CD8-positive, alpha-beta memory T cell (primary cell): ENCODE results near the gene PRKG1. TPM values are rescaled to one million over a fixed set of nuclear protein-coding genes. Genes with fewer than 3 reads are reported as not detected.

ENCODE experiments used
- CTCF ChIA-PET: fragments of 350-600 bp; sonication (Branson Sonifier 250); formaldehyde crosslinking; loops from one replicate; lab custom pipeline; 2021; ENCODE audit warnings: antibody characterized with exemption; lab: Charles Lee
- POLR2A ChIA-PET: fragments of 350-600 bp; sonication (Branson Sonifier 250); formaldehyde crosslinking; loops from one replicate; lab custom pipeline; 2021; ENCODE audit warnings: antibody characterized with exemption; lab: Charles Lee
- DNase-seq, 5 donors: peaks; one replicate each; pipeline versions ENCODE4 v3.0.0 to v3.0.0-alpha.2; 2020 to 2022; ENCODE audit warnings: mixed read lengths in 1 of 5
- H3K27ac ChIP-seq: one replicate; pipeline ENCODE4 v1.7.0; 2013; ENCODE audit warnings: low read depth, mild to moderate bottlenecking, low read length, moderate library complexity
- H3K27me3 ChIP-seq: 2 replicates; pipeline ENCODE4 v1.7.0; 2013; ENCODE audit warnings: low read length, mild to moderate bottlenecking; ENCODE audit not compliant: insufficient read depth, poor library complexity, severe bottlenecking
- H3K36me3 ChIP-seq: 2 replicates; pipeline ENCODE4 v1.7.0; 2013; ENCODE audit warnings: mild to moderate bottlenecking, low read length, moderate library complexity; ENCODE audit not compliant: insufficient read depth
- H3K4me1 ChIP-seq: 2 replicates; pipeline ENCODE4 v1.7.0; 2013; ENCODE audit warnings: mild to moderate bottlenecking, low read length, moderate library complexity; ENCODE audit not compliant: insufficient read depth
- H3K4me3 ChIP-seq: 2 replicates; pipeline ENCODE4 v1.7.0; 2013; ENCODE audit warnings: mild to moderate bottlenecking, low read length
- H3K9me3 ChIP-seq: 2 replicates; pipeline ENCODE4 v1.7.0; 2013; ENCODE audit warnings: mild to moderate bottlenecking, low read length
- H3K27ac Mint-ChIP-seq, 8 donors: one replicate each; pipeline ENCODE4 v1.8.0; 2020 to 2021; ENCODE audit warnings: mixed read lengths in 8 of 8, mild to moderate bottlenecking in 6 of 8, inconsistent platforms in 3 of 8, moderate library complexity in 3 of 8
- H3K27me3 Mint-ChIP-seq, 2 donors: one replicate each; pipeline ENCODE4 v1.8.0; 2020 to 2021; ENCODE audit warnings: mixed read lengths in 2 of 2, mild to moderate bottlenecking in 1 of 2, moderate library complexity in 1 of 2
- H3K36me3 Mint-ChIP-seq, 3 donors: one replicate each; pipeline ENCODE4 v1.8.0; 2020 to 2021; ENCODE audit warnings: mixed read lengths in 3 of 3, inconsistent platforms in 1 of 3, mild to moderate bottlenecking in 1 of 3
- H3K4me1 Mint-ChIP-seq, 3 donors: one replicate each; pipeline ENCODE4 v1.8.0; 2020 to 2021; ENCODE audit warnings: mixed read lengths in 3 of 3, inconsistent platforms in 1 of 3, mild to moderate bottlenecking in 1 of 3
- H3K4me3 Mint-ChIP-seq, 7 donors: one replicate each; pipeline ENCODE4 v1.8.0; 2020 to 2021; ENCODE audit warnings: mixed read lengths in 7 of 7, mild to moderate bottlenecking in 6 of 7, moderate library complexity in 4 of 7, inconsistent platforms in 2 of 7
- H3K9me3 Mint-ChIP-seq, 5 donors: one replicate each; pipeline ENCODE4 v1.8.0; 2020 to 2022; ENCODE audit warnings: mixed read lengths in 5 of 5, mild to moderate bottlenecking in 3 of 5, moderate library complexity in 2 of 5, inconsistent platforms in 1 of 5
- polyA plus RNA-seq: library from polyadenylated mRNA; unstranded; fragments of 300-500 nt; fragmentation: Illumina TruSeq; gene quantifications from one replicate; pipeline ENCODE4 v1.2.3, GENCODE V29; 2021
- total RNA-seq, 2 experiments: library from RNA; stranded (reverse); gene quantifications; one replicate each; pipeline ENCODE4 v1.2.3, GENCODE V29; 2021

Gene PRKG1
- total and polyA plus RNA-seq, 3 experiments from 2014 or later = not detected

- no peaks in the 10 kb centered on the region for H3K9me3 ChIP-seq
- CTCF ChIA-PET = no interaction called here
- no peaks in the 10 kb centered on the region for H3K27me3 Mint-ChIP-seq
- H3K9me3 Mint-ChIP-seq = peaks cover 0 to 3% (median 0%) of the 10 kb centered on the region in 5 donors
- no peak overlapping the region for H3K4me3 ChIP-seq
- no peaks in the 10 kb centered on the region for H3K4me1 ChIP-seq
- H3K4me3 Mint-ChIP-seq = no peak overlapping the region
- H3K27me3 ChIP-seq = no peaks in the 10 kb centered on the region
- no peaks in the 10 kb centered on the region for H3K36me3 Mint-ChIP-seq
- H3K27ac ChIP-seq = no peak overlapping the region
- H3K36me3 ChIP-seq = no peaks in the 10 kb centered on the region
- DNase-seq = no peak
- POLR2A ChIA-PET = no interaction called here
- H3K4me1 Mint-ChIP-seq = no peaks in the 10 kb centered on the region
- H3K27ac Mint-ChIP-seq = no peak overlapping the region
Observed at GRCh38 chr10:51507476-51507875, 433.2 kb downstream of the PRKG1 start.

GRCh38 chr10:51508156-51508555, 433.9 kb downstream of the PRKG1 start:
- no peak overlapping the region for H3K4me3 ChIP-seq
- H3K27me3 ChIP-seq = no peaks in the 10 kb centered on the region
- DNase-seq = no peak
- Mint-ChIP-seq H3K36me3 (no peaks in the 10 kb centered on the region), H3K27me3 (no peaks in the 10 kb centered on the region), H3K9me3 (peaks cover 0 to 3% (median 0%) of the 10 kb centered on the region in 5 donors), H3K27ac (no peak overlapping the region), H3K4me3 (no peak overlapping the region), H3K4me1 (no peaks in the 10 kb centered on the region)
- POLR2A ChIA-PET = no interaction called here
- CTCF ChIA-PET = no interaction called here
- H3K9me3 ChIP-seq = no peaks in the 10 kb centered on the region
- no peaks in the 10 kb centered on the region for H3K36me3 ChIP-seq
- no peak overlapping the region for H3K27ac ChIP-seq
- no peaks in the 10 kb centered on the region for H3K4me1 ChIP-seq

- no peak overlapping the region for H3K27ac ChIP-seq
- H3K9me3 Mint-ChIP-seq = peaks cover 0 to 3% (median 0%) of the 10 kb centered on the region in 5 donors
- no peak overlapping the region for H3K4me3 Mint-ChIP-seq
- no peaks in the 10 kb centered on the region for H3K4me1 ChIP-seq
- ChIA-PET CTCF (no interaction called here), POLR2A (no interaction called here)
- no peak for DNase-seq
- no peaks in the 10 kb centered on the region for H3K27me3 ChIP-seq
- H3K36me3 ChIP-seq = no peaks in the 10 kb centered on the region
- no peaks in the 10 kb centered on the region for H3K36me3 Mint-ChIP-seq
- H3K9me3 ChIP-seq = no peaks in the 10 kb centered on the region
- H3K4me1 Mint-ChIP-seq = no peaks in the 10 kb centered on the region
- no peak overlapping the region for H3K4me3 ChIP-seq
- H3K27ac Mint-ChIP-seq = no peak overlapping the region
- H3K27me3 Mint-ChIP-seq = no peaks in the 10 kb centered on the region
Observed at GRCh38 chr10:51510231-51510630, 435.9 kb downstream of the PRKG1 start.

GRCh38 chr10:51521605-51522004, 447.3 kb downstream of the PRKG1 start:
- Mint-ChIP-seq H3K27me3 (no peaks in the 10 kb centered on the region), H3K36me3 (no peaks in the 10 kb centered on the region), H3K4me1 (no peaks in the 10 kb centered on the region), H3K9me3 (no peaks in the 10 kb centered on the region), H3K27ac (no peak overlapping the region), H3K4me3 (no peak overlapping the region)
- H3K27me3 ChIP-seq = no peaks in the 10 kb centered on the region
- H3K27ac ChIP-seq = no peak overlapping the region
- H3K4me1 ChIP-seq = no peaks in the 10 kb centered on the region
- ChIA-PET POLR2A (no interaction called here), CTCF (no interaction called here)
- H3K9me3 ChIP-seq = no peaks in the 10 kb centered on the region
- H3K4me3 ChIP-seq = no peak overlapping the region
- no peak for DNase-seq
- no peaks in the 10 kb centered on the region for H3K36me3 ChIP-seq

- ChIA-PET POLR2A (no interaction called here), CTCF (no interaction called here)
- no peak overlapping the region for H3K27ac ChIP-seq
- no peak overlapping the region for H3K4me3 ChIP-seq
- H3K27ac Mint-ChIP-seq = no peak overlapping the region
- H3K36me3 Mint-ChIP-seq = no peaks in the 10 kb centered on the region
- no peaks in the 10 kb centered on the region for H3K4me1 Mint-ChIP-seq
- no peaks in the 10 kb centered on the region for H3K27me3 ChIP-seq
- no peaks in the 10 kb centered on the region for H3K36me3 ChIP-seq
- H3K9me3 Mint-ChIP-seq = peaks cover 0 to 3% (median 0%) of the 10 kb centered on the region in 5 donors
- H3K4me1 ChIP-seq = no peaks in the 10 kb centered on the region
- peaks cover 0 to 1% of the 10 kb centered on the region in 2 donors for H3K27me3 Mint-ChIP-seq
- no peaks in the 10 kb centered on the region for H3K9me3 ChIP-seq
- DNase-seq = no peak
- H3K4me3 Mint-ChIP-seq = no peak overlapping the region
Observed at GRCh38 chr10:51522858-51523257, 448.6 kb downstream of the PRKG1 start.

GRCh38 chr10:51523440-51523839, 449.2 kb downstream of the PRKG1 start:
- no peak overlapping the region for H3K4me3 Mint-ChIP-seq
- Histone ChIP-seq H3K36me3 (no peaks in the 10 kb centered on the region), H3K4me3 (no peak overlapping the region), H3K4me1 (no peaks in the 10 kb centered on the region), H3K27me3 (no peaks in the 10 kb centered on the region), H3K9me3 (no peaks in the 10 kb centered on the region), H3K27ac (no peak overlapping the region)
- CTCF ChIA-PET = no interaction called here
- POLR2A ChIA-PET = no interaction called here
- no peaks in the 10 kb centered on the region for H3K36me3 Mint-ChIP-seq
- peaks cover 0 to 3% (median 0%) of the 10 kb centered on the region in 5 donors for H3K9me3 Mint-ChIP-seq
- no peaks in the 10 kb centered on the region for H3K4me1 Mint-ChIP-seq
- H3K27me3 Mint-ChIP-seq = peaks cover 0 to 1% of the 10 kb centered on the region in 2 donors
- no peak for DNase-seq
- H3K27ac Mint-ChIP-seq = no peak overlapping the region

GRCh38 chr10:51524041-51524440, 449.8 kb downstream of the PRKG1 start:
- peaks cover 0 to 3% (median 0%) of the 10 kb centered on the region in 5 donors for H3K9me3 Mint-ChIP-seq
- H3K4me1 ChIP-seq = no peaks in the 10 kb centered on the region
- DNase-seq = no peak
- no peaks in the 10 kb centered on the region for H3K4me1 Mint-ChIP-seq
- H3K36me3 ChIP-seq = no peaks in the 10 kb centered on the region
- no peak overlapping the region for H3K27ac Mint-ChIP-seq
- H3K9me3 ChIP-seq = no peaks in the 10 kb centered on the region
- H3K27ac ChIP-seq = no peak overlapping the region
- POLR2A ChIA-PET = no interaction called here
- CTCF ChIA-PET = no interaction called here
- no peaks in the 10 kb centered on the region for H3K36me3 Mint-ChIP-seq
- peaks cover 0 to 1% of the 10 kb centered on the region in 2 donors for H3K27me3 Mint-ChIP-seq
- no peak overlapping the region for H3K4me3 Mint-ChIP-seq
- H3K4me3 ChIP-seq = no peak overlapping the region
- H3K27me3 ChIP-seq = no peaks in the 10 kb centered on the region

- Mint-ChIP-seq H3K4me1 (no peaks in the 10 kb centered on the region), H3K9me3 (peaks cover 0 to 3% (median 0%) of the 10 kb centered on the region in 5 donors), H3K36me3 (no peaks in the 10 kb centered on the region), H3K27ac (no peak overlapping the region), H3K27me3 (peaks cover 0 to 1% of the 10 kb centered on the region in 2 donors), H3K4me3 (no peak overlapping the region)
- Histone ChIP-seq H3K27ac (no peak overlapping the region), H3K4me1 (no peaks in the 10 kb centered on the region), H3K27me3 (no peaks in the 10 kb centered on the region), H3K36me3 (no peaks in the 10 kb centered on the region), H3K9me3 (no peaks in the 10 kb centered on the region), H3K4me3 (no peak overlapping the region)
- CTCF ChIA-PET = interaction anchor here (1.1 kb wide), 1 partner anchor 10 kb away, joined by 3 read pairs; no protein-coding TSS in a partner anchor
- POLR2A ChIA-PET = no interaction called here
- no peak for DNase-seq
Observed at GRCh38 chr10:51527522-51528219, 453.4 kb downstream of the PRKG1 start.
